HepG2 (cell line): ENCODE data around the gene CNOT10. TPM values are rescaled to one million over a fixed set of nuclear protein-coding genes. Genes with fewer than 3 reads are reported as not detected.

ENCODE experiments used
- FOSL1 ChIP-seq: sonication (generic); formaldehyde crosslinking; IDR thresholded peaks from 2 replicates; pipeline ENCODE4 v1.9.0; 2021; ENCODE audit warnings: missing genetic modification reagents, borderline replicate concordance
- RBFOX2 ChIP-seq: fragments of 200-400 bp; formaldehyde crosslinking; IDR thresholded peaks from 2 replicates; pipeline ENCODE4 v1.6.1; 2017; ENCODE audit warnings: low read depth, mild to moderate bottlenecking, low read length
- UBTF ChIP-seq: sonication (generic); formaldehyde crosslinking; IDR thresholded peaks from 2 replicates; pipeline ENCODE4 v1.4.0; 2020; ENCODE audit warnings: mild to moderate bottlenecking, missing genetic modification reagents
- ZNF17 ChIP-seq: sonication (generic); formaldehyde crosslinking; IDR thresholded peaks from 2 replicates; pipeline ENCODE4 v1.5.0; 2020; ENCODE audit warnings: mild to moderate bottlenecking, missing genetic modification reagents
- ZNF30 ChIP-seq: sonication (generic); formaldehyde crosslinking; IDR thresholded peaks from 2 replicates; pipeline ENCODE4 v1.5.0; 2020; ENCODE audit warnings: mild to moderate bottlenecking, missing genetic modification reagents
- ZNF337 ChIP-seq: sonication (generic); formaldehyde crosslinking; IDR thresholded peaks from 2 replicates; pipeline ENCODE4 v1.5.1; 2020; ENCODE audit warnings: missing genetic modification reagents, low read depth, mild to moderate bottlenecking, borderline replicate concordance
- ZNF615 ChIP-seq: sonication (generic); formaldehyde crosslinking; IDR thresholded peaks from 2 replicates; pipeline ENCODE4 v1.5.0; 2020; ENCODE audit warnings: mild to moderate bottlenecking, missing genetic modification reagents, borderline replicate concordance
- polyA plus RNA-seq, 8 experiments: library from polyadenylated mRNA; depleted of rRNA in 3 of 8; stranded (reverse) in 7 of 8; unstranded in 1 of 8; fragments of >200 nt; fragmentation: Illumina TruSeq in 4 of 8; extraction: Trizol in 4 of 8; gene quantifications; 2 replicates each; pipeline versions ENCODE4 v1.2.1 to v1.2.3, GENCODE V29; 2011 to 2016; ENCODE audit warnings: low read depth in 4 of 8, missing spikeins in 1 of 8, mixed read lengths in 1 of 8; ENCODE audit not compliant: insufficient read depth in 1 of 8
- total RNA-seq, 5 experiments: library from RNA; depleted of rRNA; stranded (reverse); fragments of >200 nt; fragmentation: Illumina TruSeq; extraction: Trizol; gene quantifications; 2 replicates each; pipeline ENCODE4 v1.2.3, GENCODE V29; 2016; ENCODE audit warnings: low read depth in 1 of 5
- TF ChIP-seq, protein P1 (sequence below): sonication (generic); formaldehyde crosslinking; IDR thresholded peaks from 2 replicates; pipeline ENCODE4 v1.4.0; 2020; ENCODE audit warnings: mild to moderate bottlenecking, missing genetic modification reagents
- TF ChIP-seq, protein P2 (sequence below): sonication (generic); formaldehyde crosslinking; IDR thresholded peaks from 2 replicates; pipeline ENCODE4 v1.4.0; 2020; ENCODE audit warnings: mild to moderate bottlenecking, missing genetic modification reagents
- TF ChIP-seq, protein P3 (sequence below): sonication (generic); formaldehyde crosslinking; IDR thresholded peaks from 2 replicates; pipeline ENCODE4 v1.4.0; 2020; ENCODE audit warnings: low read depth, missing genetic modification reagents
- TF ChIP-seq, protein P4 (sequence below): sonication (generic); formaldehyde crosslinking; IDR thresholded peaks from 2 replicates; pipeline ENCODE4 v1.5.1; 2020; ENCODE audit warnings: mild to moderate bottlenecking, missing genetic modification reagents, moderate library complexity

The CNOT10 gene
- total and polyA plus RNA-seq, 2 of the 13 experiments (the other 11 are each of a cell fraction or from before 2014, with no cell fraction given): 21.2 to 34.1 TPM

DNA sequence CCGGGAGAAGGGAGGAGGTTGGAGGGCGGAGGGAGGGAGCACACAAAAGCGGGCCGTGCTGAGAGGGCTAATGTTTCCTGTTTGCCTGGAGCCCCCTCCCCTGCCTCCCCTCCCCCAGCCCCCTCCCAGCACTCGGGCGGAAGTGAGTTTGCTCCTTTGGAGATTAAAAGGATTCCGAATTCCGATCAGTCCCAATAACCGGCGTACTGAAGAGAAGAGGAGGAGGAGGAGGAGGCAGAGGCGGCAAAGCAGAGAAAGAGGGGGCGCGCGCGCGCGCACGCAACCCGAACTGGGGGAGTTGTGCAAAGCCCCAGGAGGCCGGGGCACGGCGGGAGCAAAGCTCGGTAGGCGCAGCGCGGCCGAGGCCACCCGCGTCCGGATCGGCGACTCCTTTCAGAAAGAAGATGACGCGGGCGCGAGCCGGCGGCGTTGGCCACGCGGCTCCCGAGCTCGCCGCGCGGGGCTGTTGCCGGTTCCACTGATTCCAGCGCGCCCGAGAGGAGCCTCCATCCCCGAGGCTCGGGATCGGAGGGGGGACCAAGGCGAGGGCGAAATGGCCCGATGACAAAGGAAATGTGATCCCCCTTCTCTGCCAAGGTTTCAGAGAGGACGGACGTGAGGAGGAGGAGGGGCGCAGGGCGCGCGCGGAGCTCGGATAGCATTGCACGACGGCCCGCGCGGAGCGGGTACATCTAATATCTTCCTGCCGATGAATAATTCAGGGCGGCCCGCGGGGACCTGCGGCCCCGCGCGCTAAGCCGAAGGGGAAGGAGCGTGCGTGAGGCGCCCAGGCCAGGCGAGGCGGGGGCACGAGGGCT, 131.7 kb downstream of the CNOT10 start (continued):
- TF ChIP-seq, protein P1, sequence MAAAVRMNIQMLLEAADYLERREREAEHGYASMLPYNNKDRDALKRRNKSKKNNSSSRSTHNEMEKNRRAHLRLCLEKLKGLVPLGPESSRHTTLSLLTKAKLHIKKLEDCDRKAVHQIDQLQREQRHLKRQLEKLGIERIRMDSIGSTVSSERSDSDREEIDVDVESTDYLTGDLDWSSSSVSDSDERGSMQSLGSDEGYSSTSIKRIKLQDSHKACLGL: peak; percentile 84; the same call in 1 of the 2 replicates
- TF ChIP-seq, protein P2, sequence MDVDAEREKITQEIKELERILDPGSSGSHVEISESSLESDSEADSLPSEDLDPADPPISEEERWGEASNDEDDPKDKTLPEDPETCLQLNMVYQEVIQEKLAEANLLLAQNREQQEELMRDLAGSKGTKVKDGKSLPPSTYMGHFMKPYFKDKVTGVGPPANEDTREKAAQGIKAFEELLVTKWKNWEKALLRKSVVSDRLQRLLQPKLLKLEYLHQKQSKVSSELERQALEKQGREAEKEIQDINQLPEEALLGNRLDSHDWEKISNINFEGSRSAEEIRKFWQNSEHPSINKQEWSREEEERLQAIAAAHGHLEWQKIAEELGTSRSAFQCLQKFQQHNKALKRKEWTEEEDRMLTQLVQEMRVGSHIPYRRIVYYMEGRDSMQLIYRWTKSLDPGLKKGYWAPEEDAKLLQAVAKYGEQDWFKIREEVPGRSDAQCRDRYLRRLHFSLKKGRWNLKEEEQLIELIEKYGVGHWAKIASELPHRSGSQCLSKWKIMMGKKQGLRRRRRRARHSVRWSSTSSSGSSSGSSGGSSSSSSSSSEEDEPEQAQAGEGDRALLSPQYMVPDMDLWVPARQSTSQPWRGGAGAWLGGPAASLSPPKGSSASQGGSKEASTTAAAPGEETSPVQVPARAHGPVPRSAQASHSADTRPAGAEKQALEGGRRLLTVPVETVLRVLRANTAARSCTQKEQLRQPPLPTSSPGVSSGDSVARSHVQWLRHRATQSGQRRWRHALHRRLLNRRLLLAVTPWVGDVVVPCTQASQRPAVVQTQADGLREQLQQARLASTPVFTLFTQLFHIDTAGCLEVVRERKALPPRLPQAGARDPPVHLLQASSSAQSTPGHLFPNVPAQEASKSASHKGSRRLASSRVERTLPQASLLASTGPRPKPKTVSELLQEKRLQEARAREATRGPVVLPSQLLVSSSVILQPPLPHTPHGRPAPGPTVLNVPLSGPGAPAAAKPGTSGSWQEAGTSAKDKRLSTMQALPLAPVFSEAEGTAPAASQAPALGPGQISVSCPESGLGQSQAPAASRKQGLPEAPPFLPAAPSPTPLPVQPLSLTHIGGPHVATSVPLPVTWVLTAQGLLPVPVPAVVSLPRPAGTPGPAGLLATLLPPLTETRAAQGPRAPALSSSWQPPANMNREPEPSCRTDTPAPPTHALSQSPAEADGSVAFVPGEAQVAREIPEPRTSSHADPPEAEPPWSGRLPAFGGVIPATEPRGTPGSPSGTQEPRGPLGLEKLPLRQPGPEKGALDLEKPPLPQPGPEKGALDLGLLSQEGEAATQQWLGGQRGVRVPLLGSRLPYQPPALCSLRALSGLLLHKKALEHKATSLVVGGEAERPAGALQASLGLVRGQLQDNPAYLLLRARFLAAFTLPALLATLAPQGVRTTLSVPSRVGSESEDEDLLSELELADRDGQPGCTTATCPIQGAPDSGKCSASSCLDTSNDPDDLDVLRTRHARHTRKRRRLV (CRISPR knock-in tag): peak; percentile 55; the same call in 1 of the 2 replicates
- TF ChIP-seq FOSL1 (CRISPR knock-in tag): no peak
- TF ChIP-seq ZNF17 (CRISPR knock-in tag): no peak
- no peak for TF ChIP-seq ZNF337 (CRISPR knock-in tag)
- peak; percentile 97 for TF ChIP-seq RBFOX2
- TF ChIP-seq ZNF615 (CRISPR knock-in tag): no peak
- TF ChIP-seq ZNF30 (CRISPR knock-in tag): no peak
- TF ChIP-seq, protein P3, sequence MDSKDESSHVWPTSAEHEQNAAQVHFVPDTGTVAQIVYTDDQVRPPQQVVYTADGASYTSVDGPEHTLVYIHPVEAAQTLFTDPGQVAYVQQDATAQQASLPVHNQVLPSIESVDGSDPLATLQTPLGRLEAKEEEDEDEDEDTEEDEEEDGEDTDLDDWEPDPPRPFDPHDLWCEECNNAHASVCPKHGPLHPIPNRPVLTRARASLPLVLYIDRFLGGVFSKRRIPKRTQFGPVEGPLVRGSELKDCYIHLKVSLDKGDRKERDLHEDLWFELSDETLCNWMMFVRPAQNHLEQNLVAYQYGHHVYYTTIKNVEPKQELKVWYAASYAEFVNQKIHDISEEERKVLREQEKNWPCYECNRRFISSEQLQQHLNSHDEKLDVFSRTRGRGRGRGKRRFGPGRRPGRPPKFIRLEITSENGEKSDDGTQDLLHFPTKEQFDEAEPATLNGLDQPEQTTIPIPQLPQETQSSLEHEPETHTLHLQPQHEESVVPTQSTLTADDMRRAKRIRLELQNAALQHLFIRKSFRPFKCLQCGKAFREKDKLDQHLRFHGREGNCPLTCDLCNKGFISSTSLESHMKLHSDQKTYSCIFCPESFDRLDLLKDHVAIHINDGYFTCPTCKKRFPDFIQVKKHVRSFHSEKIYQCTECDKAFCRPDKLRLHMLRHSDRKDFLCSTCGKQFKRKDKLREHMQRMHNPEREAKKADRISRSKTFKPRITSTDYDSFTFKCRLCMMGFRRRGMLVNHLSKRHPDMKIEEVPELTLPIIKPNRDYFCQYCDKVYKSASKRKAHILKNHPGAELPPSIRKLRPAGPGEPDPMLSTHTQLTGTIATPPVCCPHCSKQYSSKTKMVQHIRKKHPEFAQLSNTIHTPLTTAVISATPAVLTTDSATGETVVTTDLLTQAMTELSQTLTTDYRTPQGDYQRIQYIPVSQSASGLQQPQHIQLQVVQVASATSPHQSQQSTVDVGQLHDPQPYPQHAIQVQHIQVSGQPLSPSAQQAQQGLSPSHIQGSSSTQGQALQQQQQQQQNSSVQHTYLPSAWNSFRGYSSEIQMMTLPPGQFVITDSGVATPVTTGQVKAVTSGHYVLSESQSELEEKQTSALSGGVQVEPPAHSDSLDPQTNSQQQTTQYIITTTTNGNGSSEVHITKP (CRISPR knock-in tag): no peak
- TF ChIP-seq, protein P4, sequence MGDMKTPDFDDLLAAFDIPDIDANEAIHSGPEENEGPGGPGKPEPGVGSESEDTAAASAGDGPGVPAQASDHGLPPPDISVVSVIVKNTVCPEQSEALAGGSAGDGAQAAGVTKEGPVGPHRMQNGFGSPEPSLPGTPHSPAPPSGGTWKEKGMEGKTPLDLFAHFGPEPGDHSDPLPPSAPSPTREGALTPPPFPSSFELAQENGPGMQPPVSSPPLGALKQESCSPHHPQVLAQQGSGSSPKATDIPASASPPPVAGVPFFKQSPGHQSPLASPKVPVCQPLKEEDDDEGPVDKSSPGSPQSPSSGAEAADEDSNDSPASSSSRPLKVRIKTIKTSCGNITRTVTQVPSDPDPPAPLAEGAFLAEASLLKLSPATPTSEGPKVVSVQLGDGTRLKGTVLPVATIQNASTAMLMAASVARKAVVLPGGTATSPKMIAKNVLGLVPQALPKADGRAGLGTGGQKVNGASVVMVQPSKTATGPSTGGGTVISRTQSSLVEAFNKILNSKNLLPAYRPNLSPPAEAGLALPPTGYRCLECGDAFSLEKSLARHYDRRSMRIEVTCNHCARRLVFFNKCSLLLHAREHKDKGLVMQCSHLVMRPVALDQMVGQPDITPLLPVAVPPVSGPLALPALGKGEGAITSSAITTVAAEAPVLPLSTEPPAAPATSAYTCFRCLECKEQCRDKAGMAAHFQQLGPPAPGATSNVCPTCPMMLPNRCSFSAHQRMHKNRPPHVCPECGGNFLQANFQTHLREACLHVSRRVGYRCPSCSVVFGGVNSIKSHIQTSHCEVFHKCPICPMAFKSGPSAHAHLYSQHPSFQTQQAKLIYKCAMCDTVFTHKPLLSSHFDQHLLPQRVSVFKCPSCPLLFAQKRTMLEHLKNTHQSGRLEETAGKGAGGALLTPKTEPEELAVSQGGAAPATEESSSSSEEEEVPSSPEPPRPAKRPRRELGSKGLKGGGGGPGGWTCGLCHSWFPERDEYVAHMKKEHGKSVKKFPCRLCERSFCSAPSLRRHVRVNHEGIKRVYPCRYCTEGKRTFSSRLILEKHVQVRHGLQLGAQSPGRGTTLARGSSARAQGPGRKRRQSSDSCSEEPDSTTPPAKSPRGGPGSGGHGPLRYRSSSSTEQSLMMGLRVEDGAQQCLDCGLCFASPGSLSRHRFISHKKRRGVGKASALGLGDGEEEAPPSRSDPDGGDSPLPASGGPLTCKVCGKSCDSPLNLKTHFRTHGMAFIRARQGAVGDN (CRISPR knock-in tag): peak; percentile 64
- peak; percentile 65 for TF ChIP-seq UBTF
